OCI-LY7 (cell line): ENCODE measurements around the gene TMEM219. TPM values are rescaled to one million over a fixed set of nuclear protein-coding genes. Genes with fewer than 3 reads are reported as not detected.
A peak's percentile ranks its signal among the peaks of the same experiment; 100 is the strongest.

ENCODE experiments used
- BruUV-seq: library from RNA; stranded (reverse); fragments of 400-500 nt; replicated peaks from 2 replicates; lab custom pipeline; 2021; lab: Mats Ljungman, UMichigan
- CTCF ChIA-PET: fragments of 300-600 bp; sonication (Branson Sonifier 250); formaldehyde crosslinking; loops from one replicate; lab custom pipeline; 2022; ENCODE audit warnings: antibody characterized with exemption; ENCODE audit not compliant: unreplicated experiment; lab: Charles Lee
- POLR2A ChIA-PET: fragments of 300-600 bp; sonication (Branson Sonifier 250); formaldehyde crosslinking; loops from one replicate; lab custom pipeline; 2022; ENCODE audit warnings: antibody characterized with exemption; lab: Charles Lee
- DNase-seq: peaks from one replicate; pipeline ENCODE4 v3.0.0-alpha.2; 2015; ENCODE audit warnings: low spot score
- H2AFZ ChIP-seq: fragments of 200-600 bp; sonication (generic), shearing (Covaris generic); 2 replicates; pipeline ENCODE4 v1.6.1; 2014; ENCODE audit warnings: mild to moderate bottlenecking, antibody characterized with exemption, low read length, moderate library complexity
- H3K27ac ChIP-seq: fragments of 200-600 bp; sonication (generic); 2 replicates; pipeline ENCODE4 v1.5.1; 2014; ENCODE audit warnings: mixed run types, low read depth, mild to moderate bottlenecking, moderate library complexity, low read length, inconsistent platforms; ENCODE audit not compliant: poor library complexity, severe bottlenecking
- H3K36me3 ChIP-seq: fragments of 200-600 bp; sonication (generic); 2 replicates; pipeline ENCODE4 v1.6.1; 2014; ENCODE audit warnings: mild to moderate bottlenecking, antibody characterized with exemption, low read length, moderate library complexity, mixed read lengths; ENCODE audit not compliant: insufficient read depth
- H3K4me1 ChIP-seq: fragments of 200-600 bp; sonication (generic); 2 replicates; pipeline ENCODE4 v1.5.1; 2014; ENCODE audit warnings: mild to moderate bottlenecking, low read length; ENCODE audit not compliant: insufficient read depth, poor library complexity, severe bottlenecking
- H3K4me2 ChIP-seq: fragments of 200-600 bp; sonication (generic); 2 replicates; pipeline ENCODE4 v1.6.1; 2014; ENCODE audit warnings: mild to moderate bottlenecking, low read length
- H3K4me3 ChIP-seq: fragments of 200-600 bp; sonication (generic); 2 replicates; pipeline ENCODE4 v1.5.1; 2014; ENCODE audit warnings: mild to moderate bottlenecking, low read depth, low read length; ENCODE audit not compliant: poor library complexity, severe bottlenecking
- H3K79me2 ChIP-seq: fragments of 200-600 bp; sonication (generic); 2 replicates; pipeline ENCODE4 v1.6.1; 2016; ENCODE audit warnings: low read depth, mild to moderate bottlenecking, low read length, moderate library complexity, mixed read lengths; ENCODE audit not compliant: insufficient read depth
- H3K9me2 ChIP-seq: fragments of 200-600 bp; sonication (generic); 2 replicates; pipeline ENCODE4 v1.6.1; 2016; ENCODE audit warnings: mild to moderate bottlenecking, low read length, mixed read lengths; ENCODE audit not compliant: insufficient read depth
- H3K9me3 ChIP-seq: fragments of 200-600 bp; sonication (generic); 2 replicates; pipeline ENCODE4 v1.6.1; 2014; ENCODE audit warnings: mild to moderate bottlenecking, mixed run types, low read length, mixed read lengths
- H4K20me1 ChIP-seq: fragments of 200-600 bp; sonication (generic); 2 replicates; pipeline ENCODE4 v1.6.1; 2014; ENCODE audit warnings: mild to moderate bottlenecking, antibody characterized with exemption, low read length, moderate library complexity, mixed read lengths; ENCODE audit not compliant: insufficient read depth
- EZH2phosphoT487 ChIP-seq: fragments of 200-600 bp; sonication (generic); IDR thresholded peaks from 2 replicates; pipeline ENCODE4 v1.6.1; 2018; ENCODE audit warnings: low read depth, borderline replicate concordance, mild to moderate bottlenecking, mixed run types, antibody characterized with exemption, low read length, moderate library complexity, mixed read lengths
- intact Hi-C: fragments of 100-400 bp; cut with micrococcal nuclease; formaldehyde crosslinking; loops from one replicate; pipeline ENCODE4 v1.10.0; 2022; ENCODE audit not compliant: unreplicated experiment
- total RNA-seq, 2 experiments: library from RNA; depleted of rRNA in 1 of 2; stranded (reverse); fragments of >200 nt in 1 of 2; shearing (Covaris generic) in 1 of 2; gene quantifications; 2 replicates each; pipeline ENCODE4 v1.2.3, GENCODE V29; 2014 to 2022
- TF ChIP-seq, protein P1 (sequence below): fragments of 200-600 bp; sonication (generic); conservative IDR thresholded peaks from 2 replicates; pipeline ENCODE4 v1.5.1; 2014; ENCODE audit warnings: mild to moderate bottlenecking, antibody characterized with exemption, low read length, moderate library complexity, mixed read lengths

The TMEM219 gene
- total RNA-seq, 2 experiments from 2014 or later: 82.9 to 94.1 TPM

DNA sequence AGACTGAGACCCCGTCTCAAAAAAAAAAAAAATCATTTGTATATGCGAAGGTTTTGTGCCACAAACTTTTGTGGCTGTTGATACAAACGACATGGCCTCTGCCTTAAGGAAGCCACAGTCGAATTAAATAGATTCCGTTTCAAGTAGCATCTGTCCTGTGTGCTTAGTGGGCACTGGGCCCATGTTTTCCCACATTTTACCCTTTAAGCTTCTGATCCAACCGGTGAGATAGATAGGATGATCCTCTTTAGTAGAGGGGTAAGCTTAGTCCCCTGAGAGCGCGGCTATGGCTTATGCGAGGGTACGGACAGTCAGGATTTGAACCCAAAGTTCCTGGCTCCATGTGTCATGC is 776 bp upstream of the TMEM219 start:
- Histone ChIP-seq H3K4me1 (peaks cover 19% of the 10 kb centered on the region), H3K9me3 (no peaks in the 10 kb centered on the region), H2AFZ (peak overlapping the region; percentile 73), H3K79me2 (no peaks in the 10 kb centered on the region), H3K27ac (peak overlapping the region; percentile 56), H3K36me3 (peaks cover 6% of the 10 kb centered on the region), H3K9me2 (no peaks in the 10 kb centered on the region), H3K4me3 (peak overlapping the region; percentile 75), H4K20me1 (no peaks in the 10 kb centered on the region), H3K4me2 (peak overlapping the region; percentile 95)
- POLR2A ChIA-PET: interaction anchor here (0.6 to 3.4 kb wide), 12 partner anchors 11 to 145 kb away, joined by 3 to 56 read pairs (median 4); partner anchors contain the start of genes HIRIP3, INO80E, KCTD13 and PAGR1
- no peak for TF ChIP-seq EZH2phosphoT487
- TF ChIP-seq, protein P1, sequence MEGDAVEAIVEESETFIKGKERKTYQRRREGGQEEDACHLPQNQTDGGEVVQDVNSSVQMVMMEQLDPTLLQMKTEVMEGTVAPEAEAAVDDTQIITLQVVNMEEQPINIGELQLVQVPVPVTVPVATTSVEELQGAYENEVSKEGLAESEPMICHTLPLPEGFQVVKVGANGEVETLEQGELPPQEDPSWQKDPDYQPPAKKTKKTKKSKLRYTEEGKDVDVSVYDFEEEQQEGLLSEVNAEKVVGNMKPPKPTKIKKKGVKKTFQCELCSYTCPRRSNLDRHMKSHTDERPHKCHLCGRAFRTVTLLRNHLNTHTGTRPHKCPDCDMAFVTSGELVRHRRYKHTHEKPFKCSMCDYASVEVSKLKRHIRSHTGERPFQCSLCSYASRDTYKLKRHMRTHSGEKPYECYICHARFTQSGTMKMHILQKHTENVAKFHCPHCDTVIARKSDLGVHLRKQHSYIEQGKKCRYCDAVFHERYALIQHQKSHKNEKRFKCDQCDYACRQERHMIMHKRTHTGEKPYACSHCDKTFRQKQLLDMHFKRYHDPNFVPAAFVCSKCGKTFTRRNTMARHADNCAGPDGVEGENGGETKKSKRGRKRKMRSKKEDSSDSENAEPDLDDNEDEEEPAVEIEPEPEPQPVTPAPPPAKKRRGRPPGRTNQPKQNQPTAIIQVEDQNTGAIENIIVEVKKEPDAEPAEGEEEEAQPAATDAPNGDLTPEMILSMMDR: no peak
- CTCF ChIA-PET: no interaction called here
- intact Hi-C loops: no loop called here
- DNase-seq: no peak
- BruUV-seq: TSS peak; percentile 95

DNA sequence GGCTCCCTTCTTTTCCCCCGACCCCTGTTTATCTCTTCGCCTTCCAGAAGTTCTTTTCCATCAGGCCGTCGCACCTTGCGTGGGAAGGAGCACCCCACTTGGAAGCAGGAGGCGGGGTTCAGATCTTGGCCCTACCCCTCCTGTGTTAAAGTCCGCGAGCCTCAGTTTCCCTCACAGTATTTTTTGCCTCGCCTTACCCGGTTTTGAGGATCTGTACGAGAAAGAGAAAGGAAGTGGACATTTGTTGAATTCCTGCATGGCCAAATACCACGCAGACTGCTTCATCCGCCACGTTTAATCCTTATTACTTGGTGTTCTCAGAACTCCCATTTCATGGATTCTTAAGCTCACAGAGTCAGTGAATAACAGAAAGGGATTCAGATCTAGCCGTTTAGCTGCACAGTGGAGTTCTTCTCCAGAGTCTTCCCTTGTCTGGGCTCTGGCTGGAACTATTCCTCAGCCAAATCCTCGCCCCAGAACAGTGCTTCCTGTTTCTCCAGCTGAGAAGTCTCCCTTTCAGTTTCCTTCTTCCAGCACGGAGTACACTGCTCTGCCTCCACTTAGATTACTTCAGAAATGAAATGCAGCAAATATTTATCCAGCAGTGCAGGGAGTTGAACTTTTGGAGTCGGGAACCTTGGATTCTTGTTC is 590 bp downstream of the TMEM219 start:
- TSS peak; percentile 91 for BruUV-seq
- H3K9me2 ChIP-seq: no peaks in the 10 kb centered on the region
- no peaks in the 10 kb centered on the region for H3K79me2 ChIP-seq
- POLR2A ChIA-PET: interaction anchor here (0.6 to 3.4 kb wide), 6 partner anchors 10 to 36 kb away, joined by 3 to 56 read pairs (median 6); partner anchors contain the start of genes KCTD13 and TAOK2
- TF ChIP-seq, protein P1: no peak
- no peak for TF ChIP-seq EZH2phosphoT487
- H3K4me2 ChIP-seq: peak overlapping the region; percentile 95
- peak overlapping the region; percentile 49; the same call in 1 of the 2 replicates for H2AFZ ChIP-seq
- no peak overlapping the region for H3K27ac ChIP-seq
- CTCF ChIA-PET: interaction anchor here (0.6 to 0.9 kb wide), 2 partner anchors 11 to 235 kb away, joined by 3 to 6 read pairs; partner anchors contain the start of gene TAOK2
- H4K20me1 ChIP-seq: no peaks in the 10 kb centered on the region
- peaks cover 17% of the 10 kb centered on the region for H3K4me1 ChIP-seq
- no peak for DNase-seq
- peak overlapping the region; percentile 75 for H3K4me3 ChIP-seq
- H3K9me3 ChIP-seq: no peaks in the 10 kb centered on the region
- intact Hi-C loops: no loop called here
- H3K36me3 ChIP-seq: peaks cover 10% of the 10 kb centered on the region
